GM19395 (cell line): ENCODE measurements around the gene PRDM15.

Experiments used
- ATAC-seq: cut with Tn5 transposase; IDR thresholded peaks from one replicate; pipeline ENCODE4 v1.9.1; 2021; ENCODE audit warnings: mild to moderate bottlenecking, moderate library complexity; ENCODE audit not compliant: unreplicated experiment

Gene PRDM15, protein sequence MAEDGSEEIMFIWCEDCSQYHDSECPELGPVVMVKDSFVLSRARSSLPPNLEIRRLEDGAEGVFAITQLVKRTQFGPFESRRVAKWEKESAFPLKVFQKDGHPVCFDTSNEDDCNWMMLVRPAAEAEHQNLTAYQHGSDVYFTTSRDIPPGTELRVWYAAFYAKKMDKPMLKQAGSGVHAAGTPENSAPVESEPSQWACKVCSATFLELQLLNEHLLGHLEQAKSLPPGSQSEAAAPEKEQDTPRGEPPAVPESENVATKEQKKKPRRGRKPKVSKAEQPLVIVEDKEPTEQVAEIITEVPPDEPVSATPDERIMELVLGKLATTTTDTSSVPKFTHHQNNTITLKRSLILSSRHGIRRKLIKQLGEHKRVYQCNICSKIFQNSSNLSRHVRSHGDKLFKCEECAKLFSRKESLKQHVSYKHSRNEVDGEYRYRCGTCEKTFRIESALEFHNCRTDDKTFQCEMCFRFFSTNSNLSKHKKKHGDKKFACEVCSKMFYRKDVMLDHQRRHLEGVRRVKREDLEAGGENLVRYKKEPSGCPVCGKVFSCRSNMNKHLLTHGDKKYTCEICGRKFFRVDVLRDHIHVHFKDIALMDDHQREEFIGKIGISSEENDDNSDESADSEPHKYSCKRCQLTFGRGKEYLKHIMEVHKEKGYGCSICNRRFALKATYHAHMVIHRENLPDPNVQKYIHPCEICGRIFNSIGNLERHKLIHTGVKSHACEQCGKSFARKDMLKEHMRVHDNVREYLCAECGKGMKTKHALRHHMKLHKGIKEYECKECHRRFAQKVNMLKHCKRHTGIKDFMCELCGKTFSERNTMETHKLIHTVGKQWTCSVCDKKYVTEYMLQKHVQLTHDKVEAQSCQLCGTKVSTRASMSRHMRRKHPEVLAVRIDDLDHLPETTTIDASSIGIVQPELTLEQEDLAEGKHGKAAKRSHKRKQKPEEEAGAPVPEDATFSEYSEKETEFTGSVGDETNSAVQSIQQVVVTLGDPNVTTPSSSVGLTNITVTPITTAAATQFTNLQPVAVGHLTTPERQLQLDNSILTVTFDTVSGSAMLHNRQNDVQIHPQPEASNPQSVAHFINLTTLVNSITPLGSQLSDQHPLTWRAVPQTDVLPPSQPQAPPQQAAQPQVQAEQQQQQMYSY

DNA sequence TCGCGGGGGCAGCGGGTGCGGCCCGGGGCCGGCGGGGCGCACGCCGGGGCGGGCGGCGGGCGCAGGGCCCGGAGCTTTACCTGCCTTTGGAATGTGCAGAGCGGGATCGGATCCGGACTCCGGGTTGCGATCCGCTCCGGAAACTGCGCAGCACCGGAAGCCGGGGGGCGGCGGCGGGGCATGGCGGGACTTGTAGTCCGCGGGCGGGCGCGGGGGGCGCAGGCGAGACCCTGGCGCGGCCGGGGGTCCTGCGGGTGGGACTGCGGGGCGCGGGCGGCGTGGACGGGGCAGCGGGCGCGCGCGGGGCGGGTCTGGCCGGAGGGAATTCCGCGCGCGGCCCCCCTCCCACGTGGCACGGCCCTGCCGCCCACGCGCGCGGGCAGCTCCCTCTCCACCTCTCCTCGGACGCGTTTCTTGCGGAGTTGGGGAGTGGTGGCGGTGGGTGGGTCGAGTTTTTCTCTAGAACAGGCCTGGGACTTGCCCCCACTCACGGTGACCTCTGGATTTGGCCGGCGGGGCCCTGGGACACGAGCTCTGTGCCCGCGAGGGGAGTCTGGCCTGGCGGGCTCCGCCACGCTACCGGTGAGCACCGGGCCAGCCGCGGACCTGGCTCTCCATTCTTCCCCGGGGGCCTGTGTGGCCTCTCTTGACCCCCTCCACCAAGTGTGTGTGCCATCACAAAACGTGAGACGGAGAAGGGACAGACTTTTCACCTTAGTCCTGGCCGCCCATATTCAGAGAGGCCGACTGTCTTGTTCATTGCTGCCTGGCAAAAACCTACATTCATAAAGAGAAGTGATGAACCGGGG lies at the start of gene PRDM15:
PRDM15 (minus strand) TSS at position 155 of the 809 bp plus-strand sequence. CDS start 18,981 bp downstream, outside the sequence.
- ATAC-seq: peak; percentile 65

DNA sequence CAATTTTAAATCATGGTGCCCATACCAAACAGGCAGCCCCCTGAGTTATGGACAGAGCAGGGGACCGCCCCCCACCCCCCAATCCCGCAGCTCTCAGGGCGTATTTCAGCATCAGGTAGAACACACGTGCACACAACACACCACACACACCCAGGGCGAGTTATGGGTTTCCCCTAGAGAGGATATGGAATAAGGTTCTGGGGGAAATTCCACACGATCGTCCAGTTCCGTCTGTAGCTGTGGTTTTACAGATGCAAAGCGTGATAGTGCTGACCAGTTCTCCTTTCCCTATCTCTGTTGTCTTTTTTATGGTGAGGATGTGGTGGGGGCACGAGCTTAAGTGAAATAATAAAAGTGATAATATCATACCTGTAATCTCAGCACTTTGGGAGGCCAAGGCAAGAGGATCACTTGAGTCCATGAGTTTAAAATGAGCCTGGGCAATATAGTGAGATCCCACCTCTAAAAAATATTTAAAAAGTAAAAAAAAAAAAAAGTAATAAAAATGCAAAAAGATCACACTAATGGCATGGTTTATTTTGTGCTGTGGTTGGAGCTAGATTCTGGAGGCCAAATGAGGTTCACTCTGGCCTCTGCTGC lies 49.6 kb upstream of the PRDM15 start:
- ATAC-seq: no peak

DNA sequence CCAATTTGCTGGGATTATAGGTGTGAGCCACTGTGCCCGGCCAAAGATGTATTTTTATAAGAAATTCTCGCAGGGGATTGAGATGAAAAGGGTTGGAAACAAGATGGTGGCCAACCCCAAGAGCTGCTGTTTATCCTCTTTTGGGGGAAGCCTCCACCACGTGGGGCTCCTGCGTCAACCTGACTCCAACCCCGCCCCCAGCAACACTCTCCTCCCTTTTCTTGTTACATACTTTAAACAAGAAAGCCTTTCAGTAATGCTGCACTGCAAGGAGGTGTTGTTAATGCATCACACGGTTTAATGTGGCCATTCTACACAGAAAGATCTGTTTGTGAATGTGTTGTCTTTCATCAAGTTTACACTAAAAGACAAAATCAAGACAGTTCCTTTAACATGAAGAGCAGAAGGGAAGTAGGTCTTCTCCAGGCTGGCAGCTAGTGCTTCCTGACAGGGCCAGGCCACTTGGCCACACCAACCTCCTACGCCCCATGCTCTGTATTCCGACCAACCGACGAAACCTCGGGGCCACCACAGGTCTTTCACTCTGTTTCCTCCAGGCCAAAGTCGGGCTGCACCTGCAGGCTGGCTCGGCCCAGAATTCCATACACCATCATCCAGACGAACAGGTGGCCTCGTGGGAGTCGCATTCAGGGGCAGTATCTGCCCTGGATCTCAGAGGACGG lies 48.7 kb upstream of the PRDM15 start:
- ATAC-seq: no peak

DNA sequence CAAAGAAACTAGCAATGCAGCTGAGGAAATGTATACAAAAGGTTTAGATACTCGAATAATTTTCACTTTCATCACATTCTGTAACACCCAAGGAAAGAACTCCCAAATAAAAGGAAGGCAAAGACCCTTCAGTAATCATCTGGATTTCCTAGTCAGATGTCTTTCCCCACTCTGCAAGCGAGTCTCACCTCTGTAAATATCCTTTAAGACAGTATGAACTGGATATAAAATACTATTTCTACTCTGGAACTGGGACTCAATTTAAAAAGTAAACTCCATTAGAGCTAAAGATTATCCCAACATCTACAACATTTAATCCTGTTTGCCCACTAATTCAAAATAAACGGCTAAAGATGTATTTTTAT lies 47.6 kb upstream of the PRDM15 start:
- peak; percentile 17 for ATAC-seq

DNA sequence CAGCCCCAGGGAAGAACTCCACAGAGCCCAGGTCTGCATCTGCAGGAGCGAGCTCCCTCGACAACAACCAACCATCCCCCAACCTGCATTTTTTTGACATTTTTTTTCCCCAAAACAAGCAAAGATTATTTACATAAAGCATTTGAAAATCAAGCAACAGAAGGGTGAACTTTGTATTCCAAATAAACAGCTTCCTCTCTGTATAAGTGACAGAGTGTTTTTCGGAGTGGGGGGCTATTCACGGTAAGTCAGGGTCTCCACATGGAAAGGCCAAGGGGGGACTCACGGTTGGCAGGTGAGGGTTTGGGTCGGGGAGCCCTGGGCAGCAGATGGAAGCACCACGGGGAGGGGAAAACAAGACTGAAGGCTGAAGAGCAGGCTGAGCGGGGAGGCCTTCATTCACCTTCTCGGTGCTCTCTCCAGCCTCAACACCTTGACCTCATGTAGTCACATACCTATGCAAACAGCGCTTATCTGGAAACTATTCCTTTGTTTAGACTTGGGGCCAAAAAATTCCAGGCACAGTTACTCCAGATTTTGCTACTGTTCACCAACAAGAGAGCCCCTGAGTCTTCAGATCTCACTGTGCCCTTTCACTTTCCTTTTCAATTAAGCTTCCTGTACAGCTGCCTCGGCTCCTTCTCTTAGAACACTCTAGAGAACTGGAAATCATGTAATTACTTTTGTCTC lies 47.1 kb upstream of the PRDM15 start:
- ATAC-seq: peak; percentile 49

DNA sequence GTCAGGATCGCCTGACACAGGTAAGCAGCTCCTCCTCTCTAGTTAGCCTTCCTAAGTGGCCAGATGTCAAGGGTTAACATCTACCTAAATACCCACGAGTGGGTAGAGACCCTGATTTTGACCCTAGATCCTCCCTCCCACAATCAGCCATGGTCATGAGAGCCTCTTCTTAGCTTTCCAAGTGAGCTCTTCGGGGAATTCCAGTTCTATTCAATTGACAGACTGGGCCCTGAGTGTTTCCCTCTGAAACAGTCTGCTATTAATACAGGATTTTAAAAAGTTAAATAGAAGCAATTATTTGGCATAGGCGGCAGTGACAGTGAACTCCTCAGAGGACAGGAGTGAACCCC lies 46.6 kb upstream of the PRDM15 start:
- ATAC-seq: no peak

DNA sequence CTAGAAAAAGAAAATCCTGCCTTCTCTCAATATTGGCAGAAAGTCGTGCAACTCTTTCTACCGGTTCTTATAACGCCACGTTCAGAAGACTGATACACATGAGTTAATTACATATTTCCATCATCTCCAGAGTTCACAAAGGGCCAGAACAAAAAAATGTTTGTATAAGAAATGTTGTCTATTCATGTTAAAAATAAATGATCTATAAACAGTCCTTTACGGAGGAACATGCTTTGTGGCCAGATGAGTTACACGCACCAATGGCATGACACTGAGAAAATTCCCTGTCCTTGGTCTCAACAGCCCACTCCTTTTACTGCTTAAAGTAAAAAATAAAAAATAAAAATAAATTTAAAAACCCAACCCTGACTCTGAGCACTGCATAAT lies 45.2 kb upstream of the PRDM15 start:
- no peak for ATAC-seq

DNA sequence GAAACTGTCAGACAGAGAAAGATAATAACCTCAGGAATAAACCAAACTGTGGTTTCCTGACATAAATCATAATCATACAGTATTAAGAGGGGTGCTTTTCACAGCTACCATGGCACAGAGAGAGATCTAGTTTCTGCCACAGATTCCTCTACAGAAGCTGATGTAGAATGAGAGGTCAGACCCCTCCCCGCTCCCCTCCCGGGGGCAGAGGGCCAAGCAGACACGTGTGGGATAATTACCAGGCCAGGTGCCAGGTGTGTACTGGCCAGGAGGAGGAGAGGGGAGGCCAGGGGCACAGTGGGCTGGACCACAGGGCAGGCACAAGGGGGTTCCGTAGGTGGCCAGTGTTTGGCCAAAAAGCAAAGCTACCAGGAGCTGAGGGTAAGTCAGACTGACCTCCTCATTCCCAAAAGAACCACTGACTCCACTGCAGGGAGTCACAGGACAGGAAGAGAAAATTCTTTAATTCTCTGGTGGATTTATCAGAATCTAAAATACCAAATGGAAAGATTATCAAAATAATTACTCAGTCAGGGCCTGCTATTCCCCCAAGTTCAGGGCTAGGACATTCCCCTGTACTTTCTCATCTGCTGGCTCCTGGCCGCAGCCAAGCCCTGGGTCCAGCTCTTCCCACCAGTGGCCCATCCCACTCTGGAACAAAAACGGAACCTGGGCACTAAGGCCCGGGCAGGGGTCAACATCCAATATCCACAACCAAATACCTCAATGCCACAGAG lies 44.7 kb upstream of the PRDM15 start:
- ATAC-seq: no peak

DNA sequence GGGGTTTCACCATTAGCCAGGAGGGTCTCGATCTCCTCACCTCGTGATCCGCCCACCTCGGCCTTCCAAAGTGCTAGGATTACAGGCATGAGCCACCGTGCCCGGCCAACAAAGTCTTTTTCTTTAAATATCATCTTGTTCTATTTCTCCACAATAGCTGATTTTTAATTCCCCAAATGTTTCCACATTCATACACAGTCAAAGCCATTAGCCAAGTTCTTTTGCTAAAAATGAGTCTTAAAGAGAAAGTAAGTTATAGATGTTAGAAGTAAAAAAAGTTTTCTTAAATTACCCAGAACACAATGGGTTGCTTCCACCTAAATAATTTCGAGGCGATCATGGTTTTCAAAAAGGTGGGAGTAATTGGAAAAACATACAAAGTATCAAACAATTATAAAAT lies 44.0 kb upstream of the PRDM15 start:
- ATAC-seq: no peak

DNA sequence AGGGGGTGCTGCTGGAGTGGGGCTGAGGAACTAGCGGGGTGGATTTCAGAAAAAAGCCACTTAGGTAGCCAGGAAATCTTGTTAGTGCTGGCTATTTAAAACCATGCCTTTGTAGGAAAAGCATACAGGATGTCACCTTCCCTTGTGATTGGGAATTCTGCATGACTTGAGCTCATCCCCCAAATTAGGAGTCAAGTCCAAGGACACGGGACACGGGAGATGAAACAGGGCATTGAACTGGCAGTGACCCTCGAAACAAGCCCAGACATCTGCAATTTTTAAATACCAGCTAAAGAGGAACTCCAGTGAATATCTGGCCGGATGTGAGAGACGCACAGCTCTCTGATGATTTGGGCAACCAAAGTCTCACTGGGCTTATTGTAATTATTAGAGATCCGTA lies 41.9 kb upstream of the PRDM15 start:
- no peak for ATAC-seq

DNA sequence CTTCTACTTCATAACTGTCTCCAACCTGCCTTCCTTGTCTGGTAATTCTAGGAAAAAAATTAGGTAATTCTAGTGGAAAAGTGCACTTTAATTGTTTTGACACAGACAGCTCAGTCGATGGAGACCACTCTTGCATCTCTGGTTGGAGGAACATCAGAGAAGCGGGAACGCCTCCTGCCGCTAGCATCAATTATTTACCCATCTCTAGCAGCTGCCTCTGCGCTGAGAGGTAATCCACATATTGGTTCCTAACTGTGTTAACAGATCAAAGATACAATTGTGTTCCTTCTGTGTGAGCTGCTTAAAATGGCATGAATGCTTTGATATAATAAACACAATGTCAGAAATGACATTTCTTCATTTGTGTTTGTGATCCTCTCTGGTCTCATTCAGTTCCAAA lies 41.3 kb upstream of the PRDM15 start:
- ATAC-seq: no peak

DNA sequence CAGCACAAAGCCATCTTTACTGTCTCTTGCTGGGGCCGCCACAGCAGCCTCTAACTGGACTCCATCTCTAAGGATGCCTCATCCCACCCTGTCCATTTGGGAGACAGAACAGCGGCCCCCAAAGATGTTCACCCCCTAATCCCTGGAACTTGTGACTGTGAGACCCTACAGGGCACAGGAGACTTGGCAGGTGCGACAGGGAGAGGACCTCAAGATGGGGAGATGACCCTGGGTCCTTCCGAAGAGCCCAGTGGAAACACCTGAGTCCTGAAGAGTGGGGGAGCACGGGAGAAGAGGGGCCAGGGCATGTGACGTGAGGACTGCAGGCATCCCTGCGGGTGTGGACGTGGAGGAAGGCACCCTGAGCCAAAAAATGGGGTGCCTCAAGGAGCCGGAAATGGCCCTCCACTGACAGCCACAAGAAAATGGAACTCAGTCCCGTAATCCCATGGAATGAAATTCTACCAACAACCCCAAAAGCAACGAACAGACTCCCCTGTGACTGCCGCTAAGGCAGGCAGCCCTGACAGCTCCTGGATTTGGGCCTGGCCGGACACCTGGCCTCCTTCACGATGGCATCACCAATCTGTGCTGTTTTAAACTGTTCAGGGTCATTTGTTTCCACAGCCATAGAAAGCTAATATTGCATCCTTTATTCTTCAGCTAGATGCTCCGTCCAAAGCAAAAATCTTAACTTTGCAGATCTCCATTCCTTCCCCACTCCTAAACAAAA lies 40.7 kb upstream of the PRDM15 start:
- no peak for ATAC-seq

DNA sequence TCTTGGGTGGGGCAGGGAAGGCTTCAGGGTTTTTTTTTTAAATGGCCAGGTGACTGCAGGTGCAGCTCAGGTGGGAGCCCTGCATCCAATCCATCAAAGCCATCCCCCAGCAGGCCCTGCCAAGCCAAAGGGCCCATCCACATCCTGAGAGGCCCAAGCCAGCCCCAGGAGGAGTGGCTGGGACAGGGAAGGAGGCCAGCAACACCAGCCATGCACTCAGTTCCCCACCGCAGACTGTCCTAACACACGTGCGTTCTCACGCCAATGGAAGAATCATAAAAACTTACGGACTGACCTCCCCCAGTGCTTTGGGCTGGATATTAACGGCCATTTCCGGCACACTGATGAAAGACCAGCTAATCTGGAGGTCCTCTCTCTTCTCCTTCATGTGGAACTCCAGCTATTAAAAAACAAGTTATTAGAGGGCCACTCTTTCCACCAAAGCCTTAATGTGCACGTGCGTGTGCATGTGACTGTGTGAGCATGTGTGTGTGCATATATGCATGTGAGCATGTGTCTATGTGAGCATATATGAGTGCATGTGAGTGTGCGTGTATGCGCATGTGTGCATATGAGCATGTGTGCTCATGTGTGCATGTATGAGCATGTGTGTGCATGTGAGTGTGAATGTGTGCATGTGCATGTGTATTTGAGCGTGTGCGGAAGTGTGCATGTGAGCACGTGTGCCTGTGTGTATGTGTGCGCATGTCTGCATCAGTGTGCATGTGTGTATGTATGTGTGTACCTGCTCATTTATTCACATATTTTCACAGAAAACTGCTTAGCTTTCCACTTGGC lies 39.6 kb upstream of the PRDM15 start:
- ATAC-seq: no peak

DNA sequence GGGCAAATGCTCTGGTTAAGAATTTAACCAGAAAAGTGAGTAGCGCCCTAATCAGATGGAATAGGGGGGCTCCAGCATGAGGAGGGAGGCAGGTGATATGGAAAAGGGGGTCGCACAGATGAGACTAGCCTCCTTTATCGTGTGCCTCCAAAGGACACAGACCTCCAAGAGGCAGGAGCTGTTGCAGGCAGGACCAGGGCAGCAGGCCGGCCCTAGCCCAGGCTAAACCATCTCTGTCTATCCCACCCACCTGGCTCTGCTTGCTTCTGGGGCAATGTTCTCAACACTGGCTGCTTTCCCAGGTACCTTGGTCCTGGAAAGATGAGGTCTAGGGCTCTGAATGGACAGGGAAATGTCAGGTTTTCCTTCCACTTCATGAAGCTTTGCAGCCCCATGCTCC lies 38.4 kb upstream of the PRDM15 start:
- no peak for ATAC-seq

DNA sequence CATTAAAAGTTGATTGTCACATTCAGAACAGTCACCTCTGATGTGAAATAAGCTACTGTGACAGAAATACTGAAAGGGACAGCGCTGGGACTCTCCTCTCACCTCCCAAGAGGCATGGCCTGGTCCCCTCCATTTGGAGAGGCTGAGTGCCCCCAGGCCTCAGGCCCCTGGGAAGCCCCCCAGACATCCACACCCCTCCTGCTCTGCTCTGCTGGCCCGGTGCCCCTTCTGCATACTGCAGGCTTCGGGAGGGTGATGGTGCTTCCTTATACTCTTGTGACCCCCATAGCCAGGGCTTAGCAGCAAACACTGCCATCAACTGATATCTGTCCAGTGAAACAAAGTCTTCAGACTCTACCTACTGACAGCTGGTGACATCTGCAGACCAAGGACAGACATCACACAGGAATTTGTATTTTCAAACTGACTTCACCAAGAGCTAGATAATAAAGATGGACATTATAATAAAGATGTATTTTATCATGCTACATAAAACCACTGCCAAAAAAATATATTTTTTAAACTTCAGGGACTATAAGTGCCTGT lies 37.8 kb upstream of the PRDM15 start:
- ATAC-seq: no peak

DNA sequence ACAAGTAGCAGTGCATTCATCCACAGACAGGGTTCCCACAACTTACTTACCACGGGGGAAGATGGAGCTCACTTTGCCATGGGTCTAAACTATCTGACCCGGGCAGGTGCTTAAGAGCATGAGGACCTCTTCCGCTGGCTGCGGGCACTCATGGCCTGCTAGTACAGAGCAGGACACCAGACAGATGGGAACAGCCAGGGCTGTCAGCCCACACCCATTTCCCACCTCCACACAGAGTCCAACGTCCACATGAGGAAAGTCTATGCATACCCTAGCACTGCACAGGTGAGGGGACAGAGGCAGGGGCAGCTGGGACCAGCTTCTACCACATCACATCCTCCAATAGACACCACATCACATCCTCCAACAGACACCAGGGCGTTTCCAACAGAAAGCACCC lies 35.8 kb upstream of the PRDM15 start:
- no peak for ATAC-seq

DNA sequence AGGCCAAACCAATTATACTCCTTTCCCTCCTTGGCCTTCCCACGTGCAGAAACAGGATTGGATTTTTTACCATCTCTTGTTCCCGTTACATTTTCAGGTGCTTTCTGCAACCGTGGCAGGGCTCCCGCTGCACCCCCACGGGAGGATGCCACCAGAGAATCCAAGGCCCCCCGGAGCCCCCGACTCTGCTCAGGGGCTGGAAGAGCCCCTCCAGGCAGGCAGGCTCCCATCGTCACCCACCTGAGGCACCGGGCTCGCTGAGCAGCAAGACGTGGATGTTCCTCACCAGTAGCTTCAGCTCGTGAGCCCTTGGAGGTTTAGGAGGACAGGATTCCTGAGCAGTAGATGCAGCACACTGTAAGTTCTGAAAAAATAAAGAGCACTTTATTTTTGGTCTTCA lies 35.2 kb upstream of the PRDM15 start:
- ATAC-seq: no peak
